HG02870 (cell line): ENCODE results near the gene ADAMTS15.

Experiments used
- ATAC-seq: cut with Tn5 transposase; IDR thresholded peaks from one replicate; pipeline ENCODE4 v1.9.1; 2021; ENCODE audit warnings: mild to moderate bottlenecking, moderate library complexity; ENCODE audit not compliant: unreplicated experiment

Gene ADAMTS15

GRCh38 chr11:130477586-130478203 is 29.2 kb downstream of the ADAMTS15 start:
- no peak for ATAC-seq

- ATAC-seq = no peak
Measured at GRCh38 chr11:130478204-130478701, 29.8 kb downstream of the ADAMTS15 start.

GRCh38 chr11:130478881-130479280 is 30.4 kb downstream of the ADAMTS15 start:
- ATAC-seq = no peak

- no peak for ATAC-seq
Measured at GRCh38 chr11:130480186-130480585, 31.7 kb downstream of the ADAMTS15 start.

- no peak for ATAC-seq
Measured at GRCh38 chr11:130480711-130481140, 32.3 kb downstream of the ADAMTS15 start.

- no peak for ATAC-seq
Measured at GRCh38 chr11:130483124-130483523, 34.7 kb downstream of the ADAMTS15 start.

- ATAC-seq = no peak
Measured at GRCh38 chr11:130485983-130486382, 37.5 kb downstream of the ADAMTS15 start.

- ATAC-seq = no peak
Measured at GRCh38 chr11:130486391-130486836, 38.0 kb downstream of the ADAMTS15 start.

GRCh38 chr11:130486987-130487923 is 38.8 kb downstream of the ADAMTS15 start:
- ATAC-seq = no peak

- ATAC-seq = no peak
Measured at GRCh38 chr11:130487924-130488815, 39.7 kb downstream of the ADAMTS15 start.

- ATAC-seq = no peak
Measured at GRCh38 chr11:130488848-130489584, 40.6 kb downstream of the ADAMTS15 start.

GRCh38 chr11:130489716-130490115 is 41.3 kb downstream of the ADAMTS15 start:
- no peak for ATAC-seq

GRCh38 chr11:130490682-130491449 is 42.4 kb downstream of the ADAMTS15 start:
- no peak for ATAC-seq

- no peak for ATAC-seq
Measured at GRCh38 chr11:130498181-130498580, 49.7 kb downstream of the ADAMTS15 start.

GRCh38 chr11:130499828-130500227 is 51.4 kb downstream of the ADAMTS15 start:
- no peak for ATAC-seq

- ATAC-seq = no peak
Measured at GRCh38 chr11:130504317-130504716, 55.9 kb downstream of the ADAMTS15 start.

- ATAC-seq = no peak
Measured at GRCh38 chr11:130508913-130509312, 60.5 kb downstream of the ADAMTS15 start.

- no peak for ATAC-seq
Measured at GRCh38 chr11:130509942-130510341, 61.5 kb downstream of the ADAMTS15 start.

GRCh38 chr11:130510407-130511006 is 62.1 kb downstream of the ADAMTS15 start:
- ATAC-seq = no peak
